CD4-positive, CD25-positive, alpha-beta regulatory T cell (primary cell): ENCODE data around the gene ACKR4. TPM values are rescaled to one million over a fixed set of nuclear protein-coding genes. Genes with fewer than 3 reads are reported as not detected.

ENCODE experiments used
- ATAC-seq, 2 donors: fragments of 150-1000 bp; cut with Tn5 transposase; one replicate each; pipeline ENCODE4 v1.10.0; 2021; ENCODE audit warnings: low read depth in 2 of 2, moderate number of reproducible peaks in 2 of 2, moderate library complexity in 1 of 2
- DNase-seq, 3 donors: peaks; one replicate each; pipeline versions ENCODE4 v3.0.0 to v3.0.0-alpha.2; 2012 to 2022; ENCODE audit warnings: mixed read lengths in 1 of 3
- H3K27ac ChIP-seq: one replicate; pipeline ENCODE4 v1.7.0; 2013; ENCODE audit warnings: mild to moderate bottlenecking, low read length; ENCODE audit not compliant: insufficient read depth, poor library complexity, severe bottlenecking
- H3K27me3 ChIP-seq: one replicate; pipeline ENCODE4 v1.7.0; 2013; ENCODE audit warnings: low read length; ENCODE audit not compliant: control insufficient read depth, insufficient read depth
- H3K36me3 ChIP-seq: one replicate; pipeline ENCODE4 v1.7.0; 2013; ENCODE audit warnings: mild to moderate bottlenecking, low read length, moderate library complexity; ENCODE audit not compliant: control insufficient read depth, insufficient read depth
- H3K4me1 ChIP-seq: 2 replicates; pipeline ENCODE4 v1.7.0; 2013; ENCODE audit warnings: mild to moderate bottlenecking, low read length; ENCODE audit not compliant: insufficient read depth, control insufficient read depth, poor library complexity, severe bottlenecking
- H3K4me3 ChIP-seq: one replicate; pipeline ENCODE4 v1.7.0; 2013; ENCODE audit warnings: low read depth, mild to moderate bottlenecking, low read length, moderate library complexity
- H3K9me3 ChIP-seq, 2 experiments: 1 replicate in 1 of 2; 2 replicates in 1 of 2; pipeline ENCODE4 v1.7.0; 2013; ENCODE audit warnings: low read length in 2 of 2, mild to moderate bottlenecking in 1 of 2, moderate library complexity in 1 of 2; ENCODE audit not compliant: control insufficient read depth in 2 of 2
- H3K27ac Mint-ChIP-seq, 3 donors: one replicate each; pipeline ENCODE4 v1.8.0; 2020 to 2022; ENCODE audit warnings: mild to moderate bottlenecking in 3 of 3, mixed read lengths in 3 of 3, moderate library complexity in 2 of 3
- H3K27me3 Mint-ChIP-seq: one replicate; pipeline ENCODE4 v1.8.0; 2022; ENCODE audit warnings: mild to moderate bottlenecking, mixed read lengths
- H3K36me3 Mint-ChIP-seq: one replicate; pipeline ENCODE4 v1.8.0; 2020; ENCODE audit warnings: mixed read lengths
- H3K4me1 Mint-ChIP-seq, 4 donors: one replicate each; pipeline ENCODE4 v1.8.0; 2020 to 2022; ENCODE audit warnings: mixed read lengths in 4 of 4, mild to moderate bottlenecking in 1 of 4
- H3K4me3 Mint-ChIP-seq, 4 donors: one replicate each; pipeline ENCODE4 v1.8.0; 2020 to 2022; ENCODE audit warnings: mild to moderate bottlenecking in 4 of 4, mixed read lengths in 4 of 4, moderate library complexity in 3 of 4
- H3K9me3 Mint-ChIP-seq, 7 donors: one replicate each; pipeline ENCODE4 v1.8.0; 2020 to 2022; ENCODE audit warnings: mixed read lengths in 7 of 7, mild to moderate bottlenecking in 3 of 7, moderate library complexity in 2 of 7
- polyA plus RNA-seq, 4 donors: library from polyadenylated mRNA; unstranded; fragments of 300-500 nt; fragmentation: Illumina TruSeq; gene quantifications; one replicate each; pipeline ENCODE4 v1.2.3, GENCODE V29; 2021
- total RNA-seq: library from RNA; stranded (reverse); gene quantifications from one replicate; pipeline ENCODE4 v1.2.3, GENCODE V29; 2022

The ACKR4 gene
- total and polyA plus RNA-seq, 5 donors from 2014 or later: 0.11 to 0.27 (median 0.16) TPM; not detected in 2

- Mint-ChIP-seq H3K4me3 (no peak overlapping the region), H3K9me3 (peaks cover 0 to 8% (median 5%) of the 10 kb centered on the region in 7 donors), H3K4me1 (peaks cover 0 to 7% (median 3%) of the 10 kb centered on the region in 4 donors), H3K27ac (no peak overlapping the region), H3K27me3 (no peaks in the 10 kb centered on the region), H3K36me3 (peaks cover 40% of the 10 kb centered on the region)
- no peaks in the 10 kb centered on the region for H3K4me1 ChIP-seq
- H3K36me3 ChIP-seq: peaks cover 2% of the 10 kb centered on the region
- DNase-seq (no peak), ATAC-seq (no peak)
- no peaks in the 10 kb centered on the region for H3K9me3 ChIP-seq
- no peaks in the 10 kb centered on the region for H3K27me3 ChIP-seq
- no peak overlapping the region for H3K27ac ChIP-seq
- H3K4me3 ChIP-seq: no peak overlapping the region
These were observed 18.8 kb downstream of the ACKR4 start for GRCh38 chr3:132615881-132616280.

GRCh38 chr3:132616780-132617179, 19.7 kb downstream of the ACKR4 start:
- Mint-ChIP-seq H3K4me3 (no peak overlapping the region), H3K27me3 (no peaks in the 10 kb centered on the region), H3K9me3 (peaks cover 0 to 8% (median 4%) of the 10 kb centered on the region in 7 donors), H3K27ac (no peak overlapping the region), H3K36me3 (peaks cover 39% of the 10 kb centered on the region), H3K4me1 (peaks cover 0 to 12% (median 7%) of the 10 kb centered on the region in 4 donors)
- Histone ChIP-seq H3K9me3 (no peaks in the 10 kb centered on the region), H3K27me3 (no peaks in the 10 kb centered on the region), H3K4me3 (no peak overlapping the region), H3K36me3 (peaks cover 2% of the 10 kb centered on the region), H3K27ac (no peak overlapping the region), H3K4me1 (no peaks in the 10 kb centered on the region)
- DNase-seq (no peak), ATAC-seq (no peak)

- ATAC-seq (no peak), DNase-seq (no peak)
- H3K4me3 Mint-ChIP-seq: no peak overlapping the region
- Histone ChIP-seq H3K4me3 (no peak overlapping the region), H3K27ac (no peak overlapping the region), H3K27me3 (no peaks in the 10 kb centered on the region), H3K36me3 (peaks cover 18% of the 10 kb centered on the region), H3K4me1 (no peaks in the 10 kb centered on the region), H3K9me3 (no peaks in the 10 kb centered on the region)
- H3K4me1 Mint-ChIP-seq: peaks cover 4 to 16% (median 8%) of the 10 kb centered on the region in 4 donors
- H3K27ac Mint-ChIP-seq: no peak overlapping the region
- peaks cover 0 to 3% (median 0%) of the 10 kb centered on the region in 7 donors for H3K9me3 Mint-ChIP-seq
- H3K36me3 Mint-ChIP-seq: peaks cover 29% of the 10 kb centered on the region
- H3K27me3 Mint-ChIP-seq: no peaks in the 10 kb centered on the region
These were observed 25.1 kb downstream of the ACKR4 start for GRCh38 chr3:132622148-132622547.

- ATAC-seq (no peak), DNase-seq (no peak)
- Mint-ChIP-seq H3K36me3 (peaks cover 23% of the 10 kb centered on the region), H3K9me3 (no peaks in the 10 kb centered on the region), H3K27ac (no peak overlapping the region), H3K27me3 (no peaks in the 10 kb centered on the region), H3K4me3 (no peak overlapping the region), H3K4me1 (peaks cover 4 to 11% (median 7%) of the 10 kb centered on the region in 4 donors)
- peaks cover 18% of the 10 kb centered on the region for H3K36me3 ChIP-seq
- no peaks in the 10 kb centered on the region for H3K9me3 ChIP-seq
- no peak overlapping the region for H3K27ac ChIP-seq
- H3K4me1 ChIP-seq: no peaks in the 10 kb centered on the region
- no peaks in the 10 kb centered on the region for H3K27me3 ChIP-seq
- no peak overlapping the region for H3K4me3 ChIP-seq
These were observed 25.7 kb downstream of the ACKR4 start for GRCh38 chr3:132622761-132623160.

GRCh38 chr3:132623646-132624045, 26.6 kb downstream of the ACKR4 start:
- no peak for DNase-seq

GRCh38 chr3:132624790-132625189, 27.7 kb downstream of the ACKR4 start:
- Histone ChIP-seq H3K4me1 (no peaks in the 10 kb centered on the region), H3K27ac (no peak overlapping the region), H3K27me3 (no peaks in the 10 kb centered on the region), H3K4me3 (no peak overlapping the region), H3K36me3 (peaks cover 18% of the 10 kb centered on the region), H3K9me3 (no peaks in the 10 kb centered on the region)
- no peaks in the 10 kb centered on the region for H3K27me3 Mint-ChIP-seq
- H3K9me3 Mint-ChIP-seq: no peaks in the 10 kb centered on the region
- H3K4me3 Mint-ChIP-seq: no peak overlapping the region
- peaks cover 4 to 11% (median 7%) of the 10 kb centered on the region in 4 donors for H3K4me1 Mint-ChIP-seq
- ATAC-seq: no peak
- peaks cover 28% of the 10 kb centered on the region for H3K36me3 Mint-ChIP-seq
- no peak overlapping the region for H3K27ac Mint-ChIP-seq
- no peak for DNase-seq

More at GRCh38 chr3:132623646-132624045, 26.6 kb downstream of the ACKR4 start:
- Histone ChIP-seq H3K36me3 (peaks cover 18% of the 10 kb centered on the region), H3K27me3 (no peaks in the 10 kb centered on the region), H3K4me3 (no peak overlapping the region), H3K27ac (no peak overlapping the region), H3K4me1 (no peaks in the 10 kb centered on the region), H3K9me3 (no peaks in the 10 kb centered on the region)
- no peaks in the 10 kb centered on the region for H3K27me3 Mint-ChIP-seq
- no peaks in the 10 kb centered on the region for H3K9me3 Mint-ChIP-seq
- H3K27ac Mint-ChIP-seq: no peak overlapping the region
- H3K4me1 Mint-ChIP-seq: peaks cover 4 to 11% (median 7%) of the 10 kb centered on the region in 4 donors
- ATAC-seq: no peak
- peaks cover 28% of the 10 kb centered on the region for H3K36me3 Mint-ChIP-seq
- H3K4me3 Mint-ChIP-seq: no peak overlapping the region

GRCh38 chr3:132625613-132626012, 28.5 kb downstream of the ACKR4 start:
- peaks cover 4 to 11% (median 7%) of the 10 kb centered on the region in 4 donors for H3K4me1 Mint-ChIP-seq
- H3K27ac ChIP-seq: no peak overlapping the region
- H3K27me3 Mint-ChIP-seq: no peaks in the 10 kb centered on the region

GRCh38 chr3:132626955-132627354, 29.9 kb downstream of the ACKR4 start:
- Mint-ChIP-seq H3K4me3 (no peak overlapping the region), H3K36me3 (peaks cover 19% of the 10 kb centered on the region), H3K9me3 (no peaks in the 10 kb centered on the region), H3K4me1 (peaks cover 0 to 4% (median 3%) of the 10 kb centered on the region in 4 donors), H3K27me3 (no peaks in the 10 kb centered on the region), H3K27ac (no peak overlapping the region)
- Histone ChIP-seq H3K36me3 (peaks cover 18% of the 10 kb centered on the region), H3K9me3 (no peaks in the 10 kb centered on the region), H3K27me3 (no peaks in the 10 kb centered on the region), H3K4me3 (no peak overlapping the region), H3K27ac (no peak overlapping the region), H3K4me1 (no peaks in the 10 kb centered on the region)
- DNase-seq (no peak), ATAC-seq (no peak)

More at GRCh38 chr3:132625613-132626012, 28.5 kb downstream of the ACKR4 start:
- DNase-seq: no peak
- H3K9me3 ChIP-seq: no peaks in the 10 kb centered on the region
- peak overlapping the region in 1 of 4 donors; percentile 0 for H3K4me3 Mint-ChIP-seq
- H3K36me3 ChIP-seq: peaks cover 18% of the 10 kb centered on the region
- H3K9me3 Mint-ChIP-seq: no peaks in the 10 kb centered on the region
- H3K27me3 ChIP-seq: no peaks in the 10 kb centered on the region
- H3K36me3 Mint-ChIP-seq: peaks cover 26% of the 10 kb centered on the region
- no peak for ATAC-seq
- H3K4me1 ChIP-seq: no peaks in the 10 kb centered on the region
- H3K4me3 ChIP-seq: no peak overlapping the region
- H3K27ac Mint-ChIP-seq: no peak overlapping the region
